ENCODE measurements around the gene DGKA.
"Not testable (repeated sequence)": the region's sequence is repeated elsewhere in the genome, so short reads cannot be mapped to it uniquely, and the experiment has no call there.

Gene DGKA

GRCh38 chr12:55966408-55967281 is 35.7 kb downstream of the DGKA start, which contains the start of gene CDK2:
CDK2 (plus strand) TSS chr12:55966830; CDS start chr12:55967009, 179 bp downstream.
- no peaks in the 10 kb centered on the region for H3K9me3 Mint-ChIP-seq
- H3K36me3 Mint-ChIP-seq = peaks cover 14 to 25% of the 10 kb centered on the region in 2 donors
- no peaks in the 10 kb centered on the region for H3K27me3 Mint-ChIP-seq
- ATAC-seq (replicated peaks) (peak; percentile 89 to 93), DNase-seq (peak; percentile 83)
- peak within 1 kb of the TSS; percentile 96 for H3K27ac Mint-ChIP-seq
- H3K4me1 Mint-ChIP-seq = peaks cover 27 to 38% of the 10 kb centered on the region in 2 donors
- H3K4me3 Mint-ChIP-seq = peak within 1 kb of the TSS; percentile 94 to 97

- Mint-ChIP-seq H3K27me3 (no peaks in the 10 kb centered on the region), H3K36me3 (peaks cover 14 to 25% of the 10 kb centered on the region in 2 donors), H3K4me3 (no peak overlapping the region), H3K4me1 (peaks cover 29 to 38% of the 10 kb centered on the region in 2 donors), H3K9me3 (no peaks in the 10 kb centered on the region), H3K27ac (no peak overlapping the region)
- no peak for ATAC-seq (replicated peaks)
- DNase-seq = no peak
Observed at GRCh38 chr12:55969356-55969755, 38.4 kb downstream of the DGKA start.

GRCh38 chr12:55970775-55971174 is 39.8 kb downstream of the DGKA start:
- ATAC-seq (replicated peaks) (no peak), DNase-seq (peak; percentile 28)
- H3K27ac Mint-ChIP-seq = peak overlapping the region; percentile 37

GRCh38 chr12:55972042-55972441 is 41.1 kb downstream of the DGKA start:
- H3K4me1 Mint-ChIP-seq = peaks cover 28 to 31% of the 10 kb centered on the region in 2 donors

More at GRCh38 chr12:55970775-55971174, 39.8 kb downstream of the DGKA start:
- Mint-ChIP-seq H3K4me1 (peaks cover 24 to 35% of the 10 kb centered on the region in 2 donors), H3K36me3 (peaks cover 14 to 25% of the 10 kb centered on the region in 2 donors), H3K9me3 (no peaks in the 10 kb centered on the region), H3K27me3 (no peaks in the 10 kb centered on the region), H3K4me3 (peak overlapping the region in 1 of 2 donors; percentile 46)

GRCh38 chr12:55972456-55972855 is 41.5 kb downstream of the DGKA start:
- H3K9me3 Mint-ChIP-seq = no peaks in the 10 kb centered on the region
- H3K27ac Mint-ChIP-seq = no peak overlapping the region
- H3K27me3 Mint-ChIP-seq = no peaks in the 10 kb centered on the region
- H3K4me3 Mint-ChIP-seq = peak overlapping the region in 1 of 2 donors; percentile 40
- peaks cover 25 to 30% of the 10 kb centered on the region in 2 donors for H3K4me1 Mint-ChIP-seq
- DNase-seq = no peak
- no peak for ATAC-seq (replicated peaks)
- peaks cover 14 to 26% of the 10 kb centered on the region in 2 donors for H3K36me3 Mint-ChIP-seq

More at GRCh38 chr12:55972042-55972441, 41.1 kb downstream of the DGKA start:
- Mint-ChIP-seq H3K9me3 (no peaks in the 10 kb centered on the region), H3K27me3 (no peaks in the 10 kb centered on the region), H3K36me3 (peaks cover 14 to 26% of the 10 kb centered on the region in 2 donors), H3K27ac (no peak overlapping the region), H3K4me3 (peak overlapping the region in 1 of 2 donors; percentile 40)
- DNase-seq = no peak
- ATAC-seq (replicated peaks) = no peak

GRCh38 chr12:55972911-55973598 is 42.1 kb downstream of the DGKA start:
- Mint-ChIP-seq H3K4me3 (no peak overlapping the region), H3K9me3 (no peaks in the 10 kb centered on the region), H3K36me3 (peaks cover 13 to 26% of the 10 kb centered on the region in 2 donors), H3K27ac (no peak overlapping the region), H3K27me3 (no peaks in the 10 kb centered on the region), H3K4me1 (peaks cover 23 to 28% of the 10 kb centered on the region in 2 donors)
- ATAC-seq (replicated peaks) = no peak
- no peak for DNase-seq

GRCh38 chr12:55973599-55974307 is 42.8 kb downstream of the DGKA start, which contains the start of gene RAB5B:
RAB5B (plus strand) TSS chr12:55974078; CDS start chr12:55986961, 12,883 bp downstream.
- H3K4me3 Mint-ChIP-seq = no peak within 1 kb of the TSS
- H3K27me3 Mint-ChIP-seq = no peaks in the 10 kb centered on the region
- ATAC-seq (replicated peaks) (peak; percentile 90 to 91), DNase-seq (peak; percentile 99)
- H3K9me3 Mint-ChIP-seq = no peaks in the 10 kb centered on the region
- H3K36me3 Mint-ChIP-seq = peaks cover 14 to 28% of the 10 kb centered on the region in 2 donors
- H3K4me1 Mint-ChIP-seq = peaks cover 21 to 31% of the 10 kb centered on the region in 2 donors
- no peak within 1 kb of the TSS for H3K27ac Mint-ChIP-seq

- H3K36me3 Mint-ChIP-seq = peaks cover 16 to 32% of the 10 kb centered on the region in 2 donors
- peaks cover 23 to 31% of the 10 kb centered on the region in 2 donors for H3K4me1 Mint-ChIP-seq
- H3K27ac Mint-ChIP-seq = no peak overlapping the region
- H3K9me3 Mint-ChIP-seq = no peaks in the 10 kb centered on the region
- ATAC-seq (replicated peaks) = peak; percentile 36 to 38
- no peak overlapping the region for H3K4me3 Mint-ChIP-seq
- no peak for DNase-seq
- no peaks in the 10 kb centered on the region for H3K27me3 Mint-ChIP-seq
Observed at GRCh38 chr12:55974308-55974730, 43.4 kb downstream of the DGKA start.

- H3K4me3 Mint-ChIP-seq = no peak overlapping the region
- peaks cover 25 to 39% of the 10 kb centered on the region in 2 donors for H3K36me3 Mint-ChIP-seq
- no peak overlapping the region for H3K27ac Mint-ChIP-seq
- no peaks in the 10 kb centered on the region for H3K9me3 Mint-ChIP-seq
- ATAC-seq (replicated peaks) (no peak), DNase-seq (no peak)
- H3K27me3 Mint-ChIP-seq = no peaks in the 10 kb centered on the region
- peaks cover 23 to 50% of the 10 kb centered on the region in 2 donors for H3K4me1 Mint-ChIP-seq
Observed at GRCh38 chr12:55978393-55978792, 47.4 kb downstream of the DGKA start.

- Mint-ChIP-seq H3K4me3 (no peak overlapping the region), H3K27ac (no peak overlapping the region), H3K27me3 (no peaks in the 10 kb centered on the region), H3K4me1 (peaks cover 28 to 56% of the 10 kb centered on the region in 2 donors), H3K9me3 (no peaks in the 10 kb centered on the region), H3K36me3 (peaks cover 28 to 45% of the 10 kb centered on the region in 2 donors)
- DNase-seq (no peak), ATAC-seq (replicated peaks) (no peak)
Observed at GRCh38 chr12:55979069-55979468, 48.1 kb downstream of the DGKA start.

- H3K27me3 Mint-ChIP-seq; H3K27ac Mint-ChIP-seq; ATAC-seq (replicated peaks); H3K4me3 Mint-ChIP-seq; H3K9me3 Mint-ChIP-seq; DNase-seq: not testable (repeated sequence)
- H3K4me1 Mint-ChIP-seq = peaks cover 26 to 50% of the 10 kb centered on the region in 2 donors
- H3K36me3 Mint-ChIP-seq = peaks cover 28 to 51% of the 10 kb centered on the region in 2 donors
Observed at GRCh38 chr12:55981882-55982281, 50.9 kb downstream of the DGKA start.

- no peaks in the 10 kb centered on the region for H3K9me3 Mint-ChIP-seq
- no peak overlapping the region for H3K4me3 Mint-ChIP-seq
- peak overlapping the region; percentile 66 for H3K27ac Mint-ChIP-seq
- H3K27me3 Mint-ChIP-seq = no peaks in the 10 kb centered on the region
- ATAC-seq (replicated peaks) (peak; percentile 79 to 91), DNase-seq (no peak)
- peaks cover 28 to 51% of the 10 kb centered on the region in 2 donors for H3K36me3 Mint-ChIP-seq
- peaks cover 26 to 45% of the 10 kb centered on the region in 2 donors for H3K4me1 Mint-ChIP-seq
Observed at GRCh38 chr12:55982319-55982936, 51.5 kb downstream of the DGKA start.

GRCh38 chr12:55983232-55983842 is 52.4 kb downstream of the DGKA start:
- Mint-ChIP-seq H3K9me3 (no peaks in the 10 kb centered on the region), H3K27me3 (no peaks in the 10 kb centered on the region), H3K4me1 (peaks cover 23 to 38% of the 10 kb centered on the region in 2 donors), H3K36me3 (peaks cover 28 to 44% of the 10 kb centered on the region in 2 donors), H3K4me3 (no peak overlapping the region), H3K27ac (peak overlapping the region; percentile 86)
- ATAC-seq (replicated peaks) (peak; percentile 69 to 72), DNase-seq (no peak)

Measured in stimulated activated naive B cell treated with anti-CD40 and anti-IgM and Interleukin-4, amounts not matched to agents 10 μg/mL and 1 μg/mL and 100 μg/mL, for 72 hours (primary cell).